SH-SY5Y (cell line): Measurements from ENCODE around the gene RNU6-1.

ENCODE experiments used
- GATA2 ChIP-seq: IDR thresholded peaks from 2 replicates; pipeline ENCODE4 v1.6.1; 2011; ENCODE audit warnings: mild to moderate bottlenecking, low read depth, low read length
- GATA3 ChIP-seq: IDR thresholded peaks from 2 replicates; pipeline ENCODE4 v1.6.1; 2011; ENCODE audit warnings: low read depth, mild to moderate bottlenecking, low read length, moderate library complexity

DNA sequence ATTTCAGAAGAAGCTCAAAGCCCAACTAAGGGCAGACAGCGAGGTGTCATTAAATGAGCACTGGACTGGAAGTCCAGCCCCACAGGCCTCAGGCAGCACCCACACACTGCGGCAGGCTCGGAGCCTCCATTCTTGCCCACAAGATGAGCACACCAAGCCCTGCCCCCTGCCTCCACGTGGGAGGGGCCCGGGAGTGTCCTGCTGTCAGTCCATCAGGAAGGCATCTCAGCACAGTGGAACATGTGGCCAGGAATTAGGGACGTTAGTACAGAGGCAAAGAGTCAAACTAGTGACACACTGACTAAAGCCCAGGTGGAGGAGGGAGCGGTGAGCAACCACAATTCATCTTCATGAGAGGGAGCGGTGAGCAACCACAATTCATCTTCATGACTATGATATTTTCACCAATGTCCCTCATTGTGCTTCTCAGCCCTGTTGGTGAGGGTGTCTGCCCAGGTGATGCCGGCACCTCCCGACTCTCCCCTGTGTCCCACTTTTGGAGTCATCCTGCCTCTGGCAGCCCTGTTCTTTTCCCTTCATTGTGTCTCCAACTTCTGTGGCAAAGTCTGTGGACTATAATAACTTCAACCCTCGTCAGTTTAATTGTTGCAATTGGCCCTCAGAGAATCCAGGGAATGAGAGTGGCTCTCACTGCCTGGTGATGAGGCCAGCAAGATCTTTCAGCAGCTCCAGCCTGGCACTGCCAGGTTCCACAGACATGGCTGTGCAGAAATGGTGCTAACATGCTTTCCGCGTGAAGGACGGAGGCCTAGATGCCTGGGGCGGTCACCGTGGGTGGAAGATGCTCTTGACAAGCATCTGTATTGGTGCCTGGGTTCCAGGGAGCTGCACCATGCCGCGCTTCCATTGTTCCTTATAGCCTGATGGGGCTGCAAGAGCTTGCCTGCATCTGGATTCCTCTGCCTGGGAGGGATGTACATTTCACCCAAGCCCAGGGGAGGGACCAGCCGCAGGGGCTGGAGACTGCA, 37.6 kb downstream of the RNU6-1 start:
- TF ChIP-seq GATA2, result no peak
- no peak for TF ChIP-seq GATA3
